ENCODE results near the gene CDKN3.
"Not testable (repeated sequence)": the region's sequence is repeated elsewhere in the genome, so short reads cannot be mapped to it uniquely, and the experiment has no call there.

The CDKN3 gene

DNA sequence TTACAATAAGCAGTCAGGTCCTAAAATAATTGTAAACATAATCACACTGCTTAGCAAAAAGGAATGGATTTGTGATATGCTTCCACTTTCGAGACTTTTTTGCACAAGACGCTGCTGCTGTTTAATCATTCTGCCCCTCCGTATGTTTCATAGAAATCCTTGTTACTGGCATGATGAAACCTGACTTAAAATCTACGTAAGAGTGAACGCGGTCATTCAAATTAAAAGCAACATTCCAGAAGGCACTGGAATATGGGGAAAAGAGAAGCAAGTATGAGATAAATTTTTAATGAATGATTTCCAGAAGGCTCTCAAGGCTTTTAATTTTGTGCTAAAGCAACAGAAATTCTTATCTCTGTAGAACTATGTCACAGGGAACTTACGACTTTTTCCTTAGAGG lies 43.2 kb downstream of the CDKN3 start:
- TF ChIP-seq, protein P1, sequence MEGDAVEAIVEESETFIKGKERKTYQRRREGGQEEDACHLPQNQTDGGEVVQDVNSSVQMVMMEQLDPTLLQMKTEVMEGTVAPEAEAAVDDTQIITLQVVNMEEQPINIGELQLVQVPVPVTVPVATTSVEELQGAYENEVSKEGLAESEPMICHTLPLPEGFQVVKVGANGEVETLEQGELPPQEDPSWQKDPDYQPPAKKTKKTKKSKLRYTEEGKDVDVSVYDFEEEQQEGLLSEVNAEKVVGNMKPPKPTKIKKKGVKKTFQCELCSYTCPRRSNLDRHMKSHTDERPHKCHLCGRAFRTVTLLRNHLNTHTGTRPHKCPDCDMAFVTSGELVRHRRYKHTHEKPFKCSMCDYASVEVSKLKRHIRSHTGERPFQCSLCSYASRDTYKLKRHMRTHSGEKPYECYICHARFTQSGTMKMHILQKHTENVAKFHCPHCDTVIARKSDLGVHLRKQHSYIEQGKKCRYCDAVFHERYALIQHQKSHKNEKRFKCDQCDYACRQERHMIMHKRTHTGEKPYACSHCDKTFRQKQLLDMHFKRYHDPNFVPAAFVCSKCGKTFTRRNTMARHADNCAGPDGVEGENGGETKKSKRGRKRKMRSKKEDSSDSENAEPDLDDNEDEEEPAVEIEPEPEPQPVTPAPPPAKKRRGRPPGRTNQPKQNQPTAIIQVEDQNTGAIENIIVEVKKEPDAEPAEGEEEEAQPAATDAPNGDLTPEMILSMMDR (IDR thresholded peaks at IDR 0.05; ENCODE audit: low read depth, low read length, missing control alignments) = no peak
- no peak for DNase-seq (ENCODE audit: low read depth)
- H3K4me3 ChIP-seq (ENCODE audit: low read depth, low read length) = peak overlapping the region; percentile 88

DNA sequence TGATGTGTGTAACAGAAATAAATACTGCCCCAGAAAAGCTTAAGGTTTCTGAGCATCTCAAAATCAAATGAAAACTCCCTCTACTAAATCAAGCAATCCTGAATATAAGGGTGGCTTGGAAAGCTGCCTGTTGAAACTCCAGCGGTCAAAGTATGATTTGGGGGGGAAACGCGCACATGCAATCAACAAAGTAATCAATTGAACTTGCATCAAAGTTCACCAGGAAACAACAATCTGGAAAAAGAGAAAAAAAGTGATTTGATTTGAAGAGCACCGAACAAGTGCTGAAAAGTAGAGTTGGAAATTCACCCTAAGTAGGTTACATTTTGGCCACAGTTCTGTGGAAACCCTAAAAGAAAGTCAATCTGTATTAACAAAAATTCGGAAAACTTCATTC lies 43.7 kb downstream of the CDKN3 start:
- DNase-seq (ENCODE audit: low read depth) = no peak
- TF ChIP-seq, protein P1 (IDR thresholded peaks at IDR 0.05; ENCODE audit: low read depth, low read length, missing control alignments) = no peak
- H3K4me3 ChIP-seq (ENCODE audit: low read depth, low read length) = peak overlapping the region; percentile 88

DNA sequence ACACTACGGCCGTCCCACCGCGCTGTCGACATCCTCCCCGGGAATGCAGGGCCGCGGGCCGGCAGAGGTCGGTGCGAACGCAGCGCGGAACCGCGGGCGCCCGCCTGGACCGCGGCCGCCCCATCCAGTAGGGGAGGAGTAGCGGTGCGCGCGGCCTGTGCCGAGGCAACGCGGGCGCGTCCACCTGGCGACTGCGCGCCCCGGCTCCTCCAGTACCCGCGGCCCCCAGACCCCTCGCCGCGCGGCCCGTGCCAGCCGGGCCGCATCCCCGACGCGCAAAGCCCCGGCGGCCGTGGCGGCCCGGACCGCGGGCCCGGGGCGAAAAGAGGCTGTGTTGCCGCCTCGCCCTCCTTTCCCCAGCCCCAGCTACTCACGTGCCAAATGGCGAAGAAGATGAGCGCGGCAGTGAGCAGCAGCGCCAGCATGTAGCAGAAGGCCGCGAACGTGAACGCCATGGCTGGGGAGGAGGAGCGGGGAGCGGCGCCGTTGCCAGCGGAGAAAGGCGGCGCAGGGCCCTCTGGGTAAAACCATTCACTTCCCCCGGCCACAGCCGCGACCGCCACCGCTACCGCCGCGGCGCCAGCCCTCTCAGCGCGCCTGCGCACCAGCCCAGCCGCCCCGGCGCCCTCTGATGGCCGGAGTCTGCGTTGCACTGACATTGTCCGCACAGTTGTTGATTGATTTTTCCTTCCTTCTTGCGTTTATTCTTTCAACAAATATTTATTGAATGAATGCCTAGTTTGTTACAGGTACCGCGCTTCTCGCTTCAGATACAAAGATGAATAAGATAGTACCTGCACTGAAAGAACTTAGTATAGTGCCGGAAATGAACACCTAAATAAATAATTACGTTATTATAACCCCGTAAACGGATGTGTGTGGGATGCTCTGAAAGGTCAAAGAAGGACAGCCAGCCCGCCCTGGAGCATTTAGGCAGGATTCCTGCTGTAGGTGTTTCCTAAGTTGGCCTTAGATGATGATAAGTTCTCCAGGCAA lies 44.4 kb downstream of the CDKN3 start, which contains the start of gene CNIH1:
CNIH1 (minus strand) TSS at position 502 of the 996 bp plus-strand sequence; CDS start at position 455, 47 bp downstream.
- peak; percentile 64 for DNase-seq (ENCODE audit: low read depth)
- TF ChIP-seq, protein P1 (IDR thresholded peaks at IDR 0.05; ENCODE audit: low read depth, low read length, missing control alignments) = peak; percentile 86
- peak within 1 kb of the TSS; percentile 88 for H3K4me3 ChIP-seq (ENCODE audit: low read depth, low read length)

DNA sequence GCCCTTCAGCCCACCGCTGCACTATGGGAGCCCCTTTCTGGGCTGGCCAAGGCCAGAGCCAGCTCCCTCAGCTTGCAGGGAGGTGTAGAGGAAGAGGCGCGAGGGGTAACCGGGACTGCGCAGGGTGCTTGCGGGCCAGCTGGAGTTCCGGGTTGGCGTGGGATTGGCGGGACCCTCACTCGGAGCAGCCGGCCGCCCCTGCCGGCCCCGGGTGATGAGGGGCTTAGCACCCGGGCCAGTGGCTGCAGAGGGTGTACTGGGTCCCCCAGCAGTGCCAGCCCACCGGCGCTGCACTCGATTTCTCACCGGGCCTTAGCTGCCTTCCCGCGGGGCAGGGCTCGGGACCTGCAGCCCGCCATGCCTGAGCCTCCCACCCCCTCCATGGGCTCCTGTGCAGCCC lies 46.2 kb downstream of the CDKN3 start:
- not testable (repeated sequence) for H3K4me3 ChIP-seq (ENCODE audit: low read depth, low read length); DNase-seq (ENCODE audit: low read depth)

DNA sequence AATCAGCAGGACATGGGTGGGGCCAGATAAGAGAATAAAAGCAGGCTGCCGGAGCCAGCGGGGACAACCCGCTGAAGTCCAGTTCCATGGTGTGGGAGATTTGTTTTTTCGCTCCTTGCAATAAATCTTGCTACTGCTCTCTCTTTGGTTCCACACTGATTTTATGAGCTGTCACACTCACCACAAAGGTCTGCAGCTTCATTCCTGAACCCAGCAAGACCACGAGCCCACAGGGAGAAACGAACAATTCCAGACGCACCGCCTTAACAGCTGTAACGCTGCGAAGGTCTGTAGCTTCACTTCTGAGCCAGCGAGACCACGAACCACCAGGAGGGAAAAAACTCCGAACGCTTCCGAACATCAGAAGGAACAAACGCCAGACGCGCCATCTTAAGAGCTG lies 47.2 kb downstream of the CDKN3 start:
- no peak for DNase-seq (ENCODE audit: low read depth)
- TF ChIP-seq, protein P1 (IDR thresholded peaks at IDR 0.05; ENCODE audit: low read depth, low read length, missing control alignments) = no peak
- H3K4me3 ChIP-seq (ENCODE audit: low read depth, low read length) = no peak overlapping the region

DNA sequence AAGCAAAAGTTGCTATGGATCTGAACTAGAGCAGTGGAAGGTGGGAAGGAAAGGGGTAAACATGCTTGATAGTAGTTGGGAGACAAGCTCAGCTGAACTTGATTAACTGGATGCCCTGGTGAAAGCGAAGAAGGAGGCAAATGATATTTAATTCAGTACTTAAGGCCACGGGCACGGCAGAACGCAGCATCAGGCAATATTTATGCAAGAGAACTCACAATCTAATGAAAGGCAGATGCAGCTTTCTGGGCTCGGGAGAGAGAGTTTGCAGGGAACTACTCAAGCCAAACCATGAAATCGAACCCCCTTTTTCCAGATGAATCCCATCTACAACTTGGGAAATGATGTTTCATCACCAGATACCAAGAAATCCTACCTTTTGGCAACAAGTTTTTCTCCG lies 47.9 kb downstream of the CDKN3 start:
- no peak for DNase-seq (ENCODE audit: low read depth)
- TF ChIP-seq, protein P1 (IDR thresholded peaks at IDR 0.05; ENCODE audit: low read depth, low read length, missing control alignments) = no peak

DNA sequence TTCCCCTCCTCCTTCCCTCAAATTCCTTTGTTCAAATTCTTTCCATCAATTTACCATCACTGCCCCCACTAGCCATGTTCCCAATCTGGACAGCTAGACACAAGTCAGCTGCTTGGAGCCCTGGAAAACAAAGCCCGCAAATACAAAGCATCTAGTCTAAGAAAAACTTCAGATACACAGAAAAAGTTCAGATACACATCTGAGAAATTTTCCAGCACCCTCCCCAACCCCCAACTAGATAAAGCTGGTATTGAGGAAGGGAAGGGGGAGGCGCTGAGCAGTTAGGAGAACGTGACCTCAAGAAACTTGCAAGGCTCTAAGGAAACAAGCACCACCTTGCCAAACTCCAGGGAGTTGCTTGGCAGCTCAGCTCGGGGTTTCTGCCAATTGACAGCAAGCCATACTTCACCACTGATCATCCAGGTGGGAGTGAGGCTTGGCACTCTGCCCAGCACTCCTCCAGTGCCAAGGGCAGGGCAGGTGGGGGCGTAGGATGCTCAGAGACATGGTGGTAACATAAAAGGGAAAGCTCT lies 49.4 kb downstream of the CDKN3 start:
- TF ChIP-seq, protein P1 (IDR thresholded peaks at IDR 0.05; ENCODE audit: low read depth, low read length, missing control alignments) = no peak
- no peak for DNase-seq (ENCODE audit: low read depth)
- no peak overlapping the region for H3K4me3 ChIP-seq (ENCODE audit: low read depth, low read length)

More for the DNA sequence above, 47.9 kb downstream of the CDKN3 start:
- no peak overlapping the region for H3K4me3 ChIP-seq (ENCODE audit: low read depth, low read length)

Measured in GM12864 (cell line).